GM06990 (cell line): ENCODE data around the gene PICK1.

Source experiments
- DNase-seq: peaks from one replicate; pipeline ENCODE4 v3.0.0-alpha.2; 2011; ENCODE audit not compliant: insufficient read length; ENCODE audit errors: extremely low read depth
- H3K27me3 ChIP-seq: replicated peaks from 2 replicates; pipeline ENCODE4 v1.6.0; 2011; ENCODE audit warnings: low read length; ENCODE audit not compliant: control insufficient read depth, insufficient read depth
- H3K36me3 ChIP-seq: 2 replicates; pipeline ENCODE4 v1.5.1; 2011; ENCODE audit warnings: low read length; ENCODE audit not compliant: control insufficient read depth, insufficient read depth
- H3K4me3 ChIP-seq: replicated peaks from 2 replicates; pipeline ENCODE4 v1.5.1; 2011; ENCODE audit warnings: low read depth, mild to moderate bottlenecking, control low read depth, low read length
- CTCF ChIP-seq: IDR thresholded peaks from 2 replicates; pipeline ENCODE4 v1.5.1; 2011; ENCODE audit warnings: low read length, control low read depth, mild to moderate bottlenecking, inconsistent platforms; ENCODE audit not compliant: insufficient read depth, poor library complexity, severe bottlenecking

The PICK1 gene

GRCh38 chr22:38085501-38085900 lies 28.3 kb downstream of the PICK1 start:
- DNase-seq = no peak
- no peak for TF ChIP-seq CTCF
- H3K4me3 ChIP-seq = no peak overlapping the region
- H3K27me3 ChIP-seq = no peaks in the 10 kb centered on the region; the same call in 1 of the 2 replicates
- no peaks in the 10 kb centered on the region for H3K36me3 ChIP-seq

GRCh38 chr22:38086001-38086845 lies 29.0 kb downstream of the PICK1 start:
- DNase-seq = no peak
- Histone ChIP-seq H3K27me3 (no peaks in the 10 kb centered on the region; the same call in 1 of the 2 replicates), H3K36me3 (no peaks in the 10 kb centered on the region), H3K4me3 (no peak overlapping the region)
- no peak for TF ChIP-seq CTCF

GRCh38 chr22:38086942-38087341 lies 29.7 kb downstream of the PICK1 start:
- no peak for TF ChIP-seq CTCF
- no peak overlapping the region for H3K4me3 ChIP-seq
- DNase-seq = no peak
- no peaks in the 10 kb centered on the region; the same call in 1 of the 2 replicates for H3K27me3 ChIP-seq
- H3K36me3 ChIP-seq = no peaks in the 10 kb centered on the region

- DNase-seq = no peak
- no peak overlapping the region for H3K4me3 ChIP-seq
- TF ChIP-seq CTCF = no peak
- H3K27me3 ChIP-seq = no peaks in the 10 kb centered on the region; the same call in 1 of the 2 replicates
- no peaks in the 10 kb centered on the region for H3K36me3 ChIP-seq
Observed at GRCh38 chr22:38087855-38088254, 30.7 kb downstream of the PICK1 start.

- Histone ChIP-seq H3K4me3 (no peak overlapping the region), H3K27me3 (no peaks in the 10 kb centered on the region; the same call in 1 of the 2 replicates), H3K36me3 (no peaks in the 10 kb centered on the region)
- TF ChIP-seq CTCF = no peak
- DNase-seq = no peak
Observed at GRCh38 chr22:38088629-38089473, 31.6 kb downstream of the PICK1 start.
